Urinary bladder (tissue), 4 donors: ENCODE measurements around the gene VEZF1. TPM values are rescaled to one million over a fixed set of nuclear protein-coding genes. Genes with fewer than 3 reads are reported as not detected.

ENCODE experiments used
- DNase-seq: peaks from one replicate; pipeline ENCODE4 v3.0.0-alpha.2; 2015; ENCODE audit errors: extremely low spot score
- H3K27ac ChIP-seq: one replicate; pipeline ENCODE4 v1.5.1; 2013; ENCODE audit warnings: low read depth, mild to moderate bottlenecking, moderate library complexity
- H3K36me3 ChIP-seq: one replicate; pipeline ENCODE4 v1.6.1; 2013; ENCODE audit warnings: mild to moderate bottlenecking, moderate library complexity; ENCODE audit not compliant: insufficient read depth
- H3K4me1 ChIP-seq: one replicate; pipeline ENCODE4 v1.6.1; 2013; ENCODE audit warnings: mild to moderate bottlenecking, moderate library complexity; ENCODE audit not compliant: insufficient read depth
- H3K4me3 ChIP-seq: one replicate; pipeline ENCODE4 v1.5.1; 2013; ENCODE audit warnings: low read depth, low read length
- WGBS: extraction: QIAGEN DNeasy Blood & Tissue Kit; methylation state at CpG from one replicate; pipeline ENCODE4 v1.1.7; 2013; 5-methylcytosine and 5-hydroxymethylcytosine counted together
- polyA plus RNA-seq: library from polyadenylated mRNA; stranded (reverse); fragments of 200-250 nt; gene quantifications from one replicate; pipeline ENCODE4 v1.2.3, GENCODE V29; 2013
- small RNA-seq: library from RNA; depleted of rRNA; stranded (forward); fragments of <200 nt; gene quantifications from one replicate; pipeline ENCODE3, GENCODE V24; 2014
- total RNA-seq: library from RNA; depleted of rRNA; stranded (reverse); fragments of >200 nt; gene quantifications from one replicate; pipeline ENCODE4 v1.2.3, GENCODE V29; 2014
- donor health status: healthy with polysubstance abuse.
- donor health status: healthy.

VEZF1 gene
- total and polyA plus RNA-seq, 2 donors = 58.7 to 84.5 TPM

GRCh38 chr17:57930239-57930638, 57.8 kb downstream of the VEZF1 start:
- Histone ChIP-seq H3K4me1 (no peaks in the 10 kb centered on the region), H3K4me3 (no peak overlapping the region), H3K27ac (no peak overlapping the region), H3K36me3 (no peaks in the 10 kb centered on the region)
- 71% methylated on average over 5 of the region's 5 CpGs for WGBS
- no peak for DNase-seq

GRCh38 chr17:57929386-57929785, 58.7 kb downstream of the VEZF1 start:
- WGBS = 50% methylated on average over 4 of the region's 4 CpGs
- no peak for DNase-seq
- Histone ChIP-seq H3K36me3 (no peaks in the 10 kb centered on the region), H3K27ac (no peak overlapping the region), H3K4me3 (no peak overlapping the region), H3K4me1 (no peaks in the 10 kb centered on the region)

GRCh38 chr17:57928928-57929327, 59.1 kb downstream of the VEZF1 start:
- no peak for DNase-seq
- 34% methylated on average over 5 of the region's 5 CpGs for WGBS
- H3K4me3 ChIP-seq = no peak overlapping the region
- no peak overlapping the region for H3K27ac ChIP-seq
- no peaks in the 10 kb centered on the region for H3K36me3 ChIP-seq
- H3K4me1 ChIP-seq = no peaks in the 10 kb centered on the region

GRCh38 chr17:57927048-57927723, 60.9 kb downstream of the VEZF1 start:
- Histone ChIP-seq H3K4me3 (no peak overlapping the region), H3K36me3 (no peaks in the 10 kb centered on the region), H3K27ac (no peak overlapping the region), H3K4me1 (peaks cover under 1% of the 10 kb centered on the region)
- 39% methylated on average over 5 of the region's 5 CpGs for WGBS
- no peak for DNase-seq

- 54% methylated on average over 7 of the region's 7 CpGs for WGBS
- DNase-seq = no peak
- Histone ChIP-seq H3K36me3 (no peaks in the 10 kb centered on the region), H3K27ac (no peak overlapping the region), H3K4me3 (no peak overlapping the region), H3K4me1 (peaks cover 4% of the 10 kb centered on the region)
These were observed 61.4 kb downstream of the VEZF1 start for GRCh38 chr17:57926723-57927047.

GRCh38 chr17:57925361-57925990, 62.6 kb downstream of the VEZF1 start:
- 76% methylated on average over 9 of the region's 9 CpGs for WGBS
- Histone ChIP-seq H3K4me3 (no peak overlapping the region), H3K36me3 (no peaks in the 10 kb centered on the region), H3K4me1 (peaks cover 4% of the 10 kb centered on the region), H3K27ac (no peak overlapping the region)
- DNase-seq = no peak

GRCh38 chr17:57924677-57925076, 63.4 kb downstream of the VEZF1 start:
- no peaks in the 10 kb centered on the region for H3K36me3 ChIP-seq
- peaks cover 4% of the 10 kb centered on the region for H3K4me1 ChIP-seq
- no peak overlapping the region for H3K27ac ChIP-seq
- DNase-seq = no peak
- WGBS = 61% methylated on average over 4 of the region's 4 CpGs
- no peak overlapping the region for H3K4me3 ChIP-seq

Small RNA genes lying within 50 kb of the gene (small RNA-seq; reads per million reads assigned to genes)
- gene AC015813.4 = not detected

Other genes starting within 250 kb of the VEZF1 start
- not detected for gene CCDC182, start 243.0 kb downstream of the VEZF1 start, total RNA-seq
- not detected for gene CCDC182, start 243.0 kb downstream of the VEZF1 start, polyA plus RNA-seq
- gene MRPS23, start 138.2 kb downstream of the VEZF1 start, total RNA-seq = 17.3 TPM
- 41.2 TPM for gene MRPS23, start 138.2 kb downstream of the VEZF1 start, polyA plus RNA-seq
- gene CUEDC1, start 32.8 kb downstream of the VEZF1 start, total RNA-seq = 14.9 TPM
- 57.1 TPM for gene CUEDC1, start 32.8 kb downstream of the VEZF1 start, polyA plus RNA-seq
- gene SRSF1, start 19.0 kb upstream of the VEZF1 start, total RNA-seq = 317 TPM
- gene SRSF1, start 19.0 kb upstream of the VEZF1 start, polyA plus RNA-seq = 122 TPM
- gene DYNLL2, start 95.2 kb upstream of the VEZF1 start, total RNA-seq = 16.8 TPM
- 38.5 TPM for gene DYNLL2, start 95.2 kb upstream of the VEZF1 start, polyA plus RNA-seq
- gene OR4D1, start 160.1 kb upstream of the VEZF1 start, total RNA-seq = not detected
- gene OR4D1, start 160.1 kb upstream of the VEZF1 start, polyA plus RNA-seq = not detected
- gene OR4D2, start 178.7 kb upstream of the VEZF1 start, total RNA-seq = not detected
- gene OR4D2, start 178.7 kb upstream of the VEZF1 start, polyA plus RNA-seq = not detected
- gene EPX, start 204.5 kb upstream of the VEZF1 start, total RNA-seq = 0.11 TPM
- gene EPX, start 204.5 kb upstream of the VEZF1 start, polyA plus RNA-seq = not detected
- gene MKS1, start 231.0 kb upstream of the VEZF1 start, total RNA-seq = 14.0 TPM
- gene MKS1, start 231.0 kb upstream of the VEZF1 start, polyA plus RNA-seq = 11.6 TPM